HTERT RPE-1 (cell line): ENCODE data around the gene CHSY3.

Source experiments
- in situ Hi-C: fragments of 300-500 bp; cut with MboI; formaldehyde crosslinking; loops from 4 replicates; pipeline ENCODE4 v1.14.3; 2020; ENCODE audit warnings: low sequenced_read_pairs

The CHSY3 gene

DNA sequence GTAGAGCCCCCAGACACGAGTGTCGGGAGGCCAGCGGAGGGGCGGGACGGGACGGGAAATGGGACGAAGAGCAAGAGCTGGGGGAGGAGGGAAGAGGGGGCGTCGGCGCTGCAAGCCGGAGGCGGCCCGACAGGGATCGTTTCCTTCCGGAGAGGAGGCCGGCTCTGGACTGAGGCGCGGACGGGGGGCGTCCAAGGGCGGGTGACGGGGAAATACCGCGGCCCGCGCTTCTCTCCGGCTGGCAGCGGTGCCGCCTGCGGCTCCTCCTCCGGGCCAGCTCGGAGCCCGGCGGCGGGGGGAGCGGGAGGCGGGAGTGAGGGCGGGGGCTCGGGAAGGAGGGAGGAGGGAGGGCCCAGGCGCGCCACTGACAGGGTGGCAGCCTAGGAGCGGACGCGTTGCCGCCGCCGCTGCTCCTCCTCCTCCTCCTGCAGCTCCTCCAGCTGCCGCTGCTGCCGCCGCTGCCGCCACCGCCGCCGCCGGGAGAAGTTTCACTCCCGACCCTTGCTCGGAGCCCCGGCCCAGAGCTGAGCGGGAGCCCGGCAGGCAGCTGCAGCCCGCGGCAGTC lies at the start of gene CHSY3:
Gene CHSY3 (plus strand): TSS at position 364 of the 565 bp plus-strand sequence.
- in situ Hi-C loops = no loop called here

DNA sequence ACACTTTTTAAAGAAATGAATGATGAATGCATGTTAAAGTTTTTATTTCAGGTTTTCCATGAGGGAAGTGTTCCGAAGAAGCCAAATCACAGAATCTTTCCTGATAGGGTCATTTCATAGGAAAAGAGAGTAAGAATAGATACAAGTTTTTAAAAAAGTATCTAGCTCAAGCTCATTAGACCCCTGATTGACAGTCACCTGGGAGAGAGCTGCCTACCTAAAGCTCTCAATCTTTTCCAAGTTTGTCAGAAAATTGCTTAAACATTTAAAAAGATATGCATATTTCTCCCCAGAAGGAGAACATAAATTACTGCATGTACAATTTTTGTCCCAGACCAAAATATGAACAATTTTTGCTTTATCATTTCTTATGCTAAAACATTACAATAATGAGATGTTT lies 47.9 kb upstream of the CHSY3 start:
- in situ Hi-C loops = no loop called here

- in situ Hi-C loops = no loop called here
These were observed 47.1 kb upstream of the CHSY3 start for GRCh38 chr5:129857116-129857515.

- in situ Hi-C loops = no loop called here
These were observed 46.1 kb upstream of the CHSY3 start for GRCh38 chr5:129858131-129858675.

DNA sequence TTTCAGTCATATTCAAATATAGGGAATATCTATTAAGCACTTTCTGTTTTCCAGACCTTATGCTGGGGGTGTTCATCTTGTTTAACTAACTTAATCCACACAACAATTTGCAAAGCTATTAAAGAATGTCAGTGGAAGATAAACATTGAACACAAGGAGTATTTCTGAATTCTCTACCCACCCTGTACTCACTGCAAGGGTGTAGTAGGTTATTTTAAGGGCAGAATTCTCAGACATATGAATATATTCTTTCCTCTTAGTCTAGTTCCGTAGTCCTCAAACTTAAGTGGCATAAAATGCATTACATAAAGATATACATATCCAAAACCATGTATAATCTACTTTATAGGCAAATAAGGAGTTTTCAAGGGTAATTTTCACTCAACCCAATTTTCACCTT lies 19.9 kb upstream of the CHSY3 start:
- in situ Hi-C loops = no loop called here

GRCh38 chr5:129899454-129899853 lies 4.8 kb upstream of the CHSY3 start:
- in situ Hi-C loops = no loop called here

DNA sequence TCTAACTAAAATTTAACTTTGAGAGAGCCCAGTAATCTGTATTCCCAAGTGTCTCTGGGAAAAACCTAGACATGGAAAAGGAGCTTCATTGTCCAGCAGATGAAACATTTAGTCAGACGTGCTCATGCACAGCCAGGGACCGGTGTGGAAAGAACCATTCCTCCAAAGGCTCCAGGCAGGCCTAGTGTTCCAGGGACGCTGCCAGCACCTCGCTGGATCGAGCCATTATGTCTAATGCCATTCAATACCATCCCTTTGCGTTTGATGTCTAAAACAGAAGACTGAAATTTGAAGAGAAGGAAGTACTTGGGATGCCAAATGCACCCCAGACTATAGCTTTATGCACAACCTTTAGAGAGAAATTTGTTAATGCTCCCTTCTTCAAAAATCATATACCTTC lies 1.4 kb upstream of the CHSY3 start:
- in situ Hi-C loops = no loop called here

GRCh38 chr5:129903466-129904101 lies 681 bp upstream of the CHSY3 start:
- in situ Hi-C loops = no loop called here

DNA sequence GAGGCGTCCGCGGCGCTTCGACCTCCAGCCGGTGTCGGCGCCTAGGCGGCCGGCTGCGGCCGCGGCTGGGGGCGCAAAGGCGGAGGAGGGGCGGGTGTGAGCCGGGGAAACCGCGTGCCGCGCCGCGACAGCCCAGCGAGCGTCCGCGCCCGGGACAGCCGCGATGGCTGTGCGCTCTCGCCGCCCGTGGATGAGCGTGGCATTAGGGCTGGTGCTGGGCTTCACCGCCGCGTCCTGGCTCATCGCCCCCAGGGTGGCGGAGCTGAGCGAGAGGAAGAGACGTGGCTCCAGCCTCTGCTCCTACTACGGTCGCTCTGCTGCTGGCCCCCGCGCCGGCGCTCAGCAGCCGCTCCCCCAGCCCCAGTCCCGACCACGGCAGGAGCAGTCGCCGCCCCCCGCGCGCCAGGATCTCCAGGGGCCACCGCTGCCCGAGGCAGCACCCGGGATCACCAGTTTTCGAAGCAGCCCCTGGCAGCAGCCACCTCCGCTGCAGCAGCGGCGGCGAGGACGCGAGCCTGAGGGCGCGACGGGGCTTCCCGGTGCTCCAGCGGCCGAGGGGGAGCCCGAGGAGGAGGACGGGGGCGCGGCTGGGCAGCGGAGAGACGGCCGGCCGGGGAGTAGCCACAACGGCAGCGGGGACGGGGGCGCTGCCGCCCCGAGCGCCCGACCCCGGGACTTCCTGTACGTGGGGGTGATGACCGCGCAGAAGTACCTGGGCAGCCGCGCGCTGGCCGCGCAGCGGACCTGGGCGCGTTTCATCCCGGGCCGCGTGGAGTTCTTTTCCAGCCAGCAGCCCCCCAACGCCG lies 605 bp downstream of the CHSY3 start:
- in situ Hi-C loops = no loop called here

DNA sequence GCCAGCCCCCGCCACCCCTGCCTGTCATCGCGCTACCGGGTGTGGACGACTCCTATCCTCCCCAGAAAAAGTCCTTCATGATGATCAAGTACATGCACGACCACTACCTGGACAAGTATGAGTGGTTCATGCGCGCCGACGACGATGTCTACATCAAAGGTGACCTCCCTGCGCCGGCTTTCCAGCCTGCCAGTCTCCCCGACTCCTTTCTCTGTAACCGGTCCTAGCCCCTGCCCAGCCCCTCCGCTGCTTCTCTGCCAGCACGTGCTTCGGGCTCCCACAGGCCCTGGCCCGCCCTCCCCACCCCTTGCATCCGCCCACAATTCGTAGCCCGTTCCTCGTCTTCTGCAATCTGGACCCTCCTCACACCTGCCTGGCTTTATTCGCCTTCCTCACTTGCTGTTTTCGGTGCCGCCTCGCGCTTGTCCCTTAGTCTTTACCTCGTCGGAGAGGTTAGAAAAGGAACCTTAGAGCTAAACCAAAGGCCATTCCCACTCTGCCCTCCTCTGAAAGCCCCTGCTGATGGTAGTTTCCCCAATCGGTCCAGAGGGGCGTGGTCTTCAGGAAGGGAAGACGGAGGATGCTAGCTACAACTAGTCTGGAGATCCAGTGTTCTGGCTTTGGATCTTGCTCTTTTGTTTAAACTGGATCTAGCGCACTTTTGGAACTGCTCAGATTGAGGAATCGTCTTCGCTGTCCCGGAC lies 1.4 kb downstream of the CHSY3 start:
- in situ Hi-C loops = no loop called here

DNA sequence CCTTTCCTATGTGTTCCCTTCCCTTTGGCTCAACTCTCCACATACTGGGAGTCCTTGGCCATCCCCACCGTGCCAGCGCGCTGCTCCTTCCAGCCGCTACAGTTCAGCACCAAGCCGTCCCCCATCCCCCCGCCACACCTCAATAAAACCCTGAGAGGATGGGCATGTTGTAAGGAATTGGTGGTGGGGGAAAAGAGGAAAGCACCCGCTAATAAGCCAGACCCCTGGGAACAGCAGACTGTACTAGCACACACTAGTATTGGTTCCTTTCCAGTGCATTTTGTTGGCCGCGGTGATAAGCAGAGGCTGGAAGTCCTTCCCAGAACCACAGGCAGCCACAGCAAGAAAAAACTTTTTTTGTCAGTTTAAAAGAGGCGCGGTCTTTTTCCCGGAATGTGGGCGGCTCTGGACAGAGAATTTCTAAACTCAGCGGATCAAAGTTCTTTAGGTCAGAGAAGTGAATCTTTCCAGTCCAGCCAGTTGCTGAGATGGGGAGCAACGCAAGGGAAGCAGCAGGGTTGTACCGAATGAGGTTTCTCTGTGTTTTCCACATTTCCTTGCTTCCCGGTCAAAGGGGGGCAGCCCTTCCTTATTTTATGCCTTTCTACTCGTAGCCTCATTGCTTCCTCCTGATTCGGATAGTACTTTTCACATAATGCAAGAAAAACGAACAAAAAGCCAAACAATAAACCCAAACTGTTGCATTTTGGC lies 2.1 kb downstream of the CHSY3 start:
- in situ Hi-C loops = no loop called here

GRCh38 chr5:129909225-129909624 lies 5.0 kb downstream of the CHSY3 start:
- in situ Hi-C loops = no loop called here

GRCh38 chr5:129912601-129913255 lies 8.5 kb downstream of the CHSY3 start:
- in situ Hi-C loops = no loop called here

- in situ Hi-C loops = no loop called here
These were observed 11.2 kb downstream of the CHSY3 start for GRCh38 chr5:129915415-129915814.

GRCh38 chr5:129917224-129917623 lies 13.0 kb downstream of the CHSY3 start:
- in situ Hi-C loops = no loop called here

GRCh38 chr5:129921204-129921603 lies 16.9 kb downstream of the CHSY3 start:
- in situ Hi-C loops = no loop called here

DNA sequence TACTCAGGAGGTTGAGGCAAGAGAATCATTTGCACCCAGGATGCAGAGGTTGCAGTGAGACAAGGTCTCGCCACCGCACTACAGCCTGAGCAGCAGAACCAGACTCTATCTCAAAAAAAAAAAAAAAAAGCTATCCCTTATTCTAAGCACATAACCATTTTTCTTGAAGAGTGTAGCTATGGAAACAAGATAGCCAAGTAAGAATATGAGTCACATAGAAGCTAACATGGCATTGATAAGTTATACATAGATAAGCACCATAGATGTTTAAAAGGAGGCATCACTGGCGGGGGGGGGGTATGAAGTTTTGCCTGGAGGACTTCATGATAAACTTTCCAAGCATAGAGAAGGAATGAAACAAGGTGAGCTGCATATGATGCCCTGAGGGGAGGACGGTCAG lies 26.0 kb downstream of the CHSY3 start:
- in situ Hi-C loops = no loop called here

GRCh38 chr5:129935626-129936025 lies 31.4 kb downstream of the CHSY3 start:
- in situ Hi-C loops = no loop called here

- in situ Hi-C loops = no loop called here
These were observed 33.8 kb downstream of the CHSY3 start for GRCh38 chr5:129938077-129938476.

- in situ Hi-C loops = no loop called here
These were observed 39.7 kb downstream of the CHSY3 start for GRCh38 chr5:129943936-129944335.
